Thymus (tissue), 11 donors: Measurements from ENCODE around the gene TMEM175. TPM values are rescaled to one million over a fixed set of nuclear protein-coding genes. Genes with fewer than 3 reads are reported as not detected.

ENCODE experiments used
- DNase-seq, 9 donors: peaks; one replicate each; pipeline ENCODE4 v3.0.0-alpha.2; 2013; ENCODE audit warnings: low spot score in 9 of 9, low read depth in 6 of 9, missing footprints in 1 of 9
- H3K27ac ChIP-seq, 2 donors: one replicate each; pipeline ENCODE4 v1.5.1; 2013; ENCODE audit warnings: control low read depth in 1 of 2, low read depth in 1 of 2, low read length in 1 of 2, mild to moderate bottlenecking in 1 of 2, moderate library complexity in 1 of 2
- H3K27me3 ChIP-seq, 2 donors: one replicate each; pipeline ENCODE4 v1.5.1; 2013; ENCODE audit warnings: low read length in 1 of 2; ENCODE audit not compliant: control insufficient read depth in 2 of 2, insufficient read depth in 1 of 2
- H3K36me3 ChIP-seq, 2 donors: one replicate each; pipeline ENCODE4 v1.5.1; 2013; ENCODE audit warnings: low read length in 1 of 2, mild to moderate bottlenecking in 1 of 2, moderate library complexity in 1 of 2; ENCODE audit not compliant: control insufficient read depth in 2 of 2, insufficient read depth in 2 of 2
- H3K4me1 ChIP-seq, 2 donors: one replicate each; pipeline ENCODE4 v1.5.1; 2013; ENCODE audit warnings: low read length in 2 of 2; ENCODE audit not compliant: control insufficient read depth in 2 of 2, insufficient read depth in 2 of 2
- H3K4me3 ChIP-seq, 2 donors: one replicate each; pipeline ENCODE4 v1.5.1; 2013; ENCODE audit warnings: low read length in 2 of 2, control low read depth in 1 of 2, mild to moderate bottlenecking in 1 of 2
- H3K9me3 ChIP-seq, 2 donors: one replicate each; pipeline ENCODE4 v1.5.1; 2013; ENCODE audit warnings: low read length in 1 of 2, mild to moderate bottlenecking in 1 of 2; ENCODE audit not compliant: control insufficient read depth in 2 of 2, insufficient read depth in 1 of 2
- WGBS: extraction: QIAGEN DNeasy Blood & Tissue Kit; methylation state at CpG from one replicate; pipeline ENCODE4 v1.1.7; 2013; 5-methylcytosine and 5-hydroxymethylcytosine counted together
- polyA plus RNA-seq: library from polyadenylated mRNA; stranded (reverse); fragments of 200-250 nt; gene quantifications from one replicate; pipeline ENCODE4 v1.2.3, GENCODE V29; 2013
- total RNA-seq: library from RNA; stranded (reverse); fragments of 120-200 nt; gene quantifications from one replicate; pipeline ENCODE4 v1.2.4, GENCODE V29; 2013
- donor health status: healthy.

Gene TMEM175
- total and polyA plus RNA-seq, 2 donors, result 10.9 to 87.1 TPM

DNA sequence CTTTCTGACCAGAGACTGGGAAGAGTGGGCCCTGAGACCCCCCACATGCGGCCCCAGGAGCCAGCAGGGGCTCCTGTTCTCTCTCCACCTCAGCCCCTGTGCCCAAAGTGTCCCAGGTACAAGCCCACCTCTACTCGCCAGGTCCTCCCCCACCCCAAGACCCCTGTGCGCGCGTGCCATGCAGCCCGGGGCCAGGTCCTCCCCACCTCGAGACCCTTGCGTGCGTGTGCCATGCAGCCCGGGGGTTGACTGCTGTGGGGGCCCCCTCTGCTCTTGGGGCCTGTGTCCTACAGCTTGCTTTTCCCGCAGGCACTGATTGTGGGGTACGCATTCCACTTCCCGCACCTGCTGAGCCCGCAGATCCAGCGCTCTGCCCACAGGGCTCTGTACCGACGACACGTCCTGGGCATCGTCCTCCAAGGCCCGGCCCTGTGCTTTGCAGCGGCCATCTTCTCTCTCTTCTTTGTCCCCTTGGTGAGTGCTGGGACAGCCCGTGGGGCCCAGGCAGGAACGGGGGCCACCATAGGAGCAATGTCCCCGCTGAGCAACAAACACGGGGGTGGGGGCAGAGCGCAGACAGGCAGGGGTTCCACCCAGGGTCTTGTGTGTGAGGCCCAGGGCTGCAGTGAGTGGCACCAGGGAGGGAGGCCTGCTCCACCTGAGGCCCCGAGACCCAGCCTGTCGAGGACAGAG, 20.8 kb downstream of the TMEM175 start:
- Histone ChIP-seq H3K27me3 (no peaks in the 10 kb centered on the region), H3K27ac (no peak overlapping the region), H3K36me3 (peaks cover 12 to 31% of the 10 kb centered on the region in 2 donors), H3K4me3 (no peak overlapping the region), H3K9me3 (no peaks in the 10 kb centered on the region), H3K4me1 (no peaks in the 10 kb centered on the region)
- DNase-seq, result no peak
- WGBS, result 95% methylated on average over 28 of the region's 28 CpGs

DNA sequence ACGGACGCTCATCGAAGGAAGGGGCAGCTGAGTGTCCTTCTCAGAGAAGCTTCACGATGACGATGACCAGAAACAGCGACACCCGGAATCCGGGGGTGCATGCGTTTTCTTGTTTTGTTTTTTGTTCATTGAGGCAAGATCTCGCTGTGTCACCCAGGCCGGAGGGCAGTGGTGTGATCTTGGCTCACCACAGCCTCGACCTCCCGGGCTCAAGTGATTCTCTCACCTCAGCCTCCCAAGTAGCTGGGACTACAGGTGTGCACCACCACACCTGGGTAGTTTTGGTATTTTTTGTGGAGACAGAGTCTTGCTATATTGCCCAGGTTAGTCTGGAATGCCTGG, 21.3 kb downstream of the TMEM175 start:
- no peaks in the 10 kb centered on the region for H3K4me1 ChIP-seq
- no peak overlapping the region for H3K4me3 ChIP-seq
- WGBS, result over 99% methylated on average over 13 of the region's 13 CpGs
- no peak overlapping the region for H3K27ac ChIP-seq
- no peaks in the 10 kb centered on the region for H3K9me3 ChIP-seq
- DNase-seq, result no peak
- no peaks in the 10 kb centered on the region for H3K27me3 ChIP-seq
- H3K36me3 ChIP-seq, result peaks cover 12 to 34% of the 10 kb centered on the region in 2 donors

DNA sequence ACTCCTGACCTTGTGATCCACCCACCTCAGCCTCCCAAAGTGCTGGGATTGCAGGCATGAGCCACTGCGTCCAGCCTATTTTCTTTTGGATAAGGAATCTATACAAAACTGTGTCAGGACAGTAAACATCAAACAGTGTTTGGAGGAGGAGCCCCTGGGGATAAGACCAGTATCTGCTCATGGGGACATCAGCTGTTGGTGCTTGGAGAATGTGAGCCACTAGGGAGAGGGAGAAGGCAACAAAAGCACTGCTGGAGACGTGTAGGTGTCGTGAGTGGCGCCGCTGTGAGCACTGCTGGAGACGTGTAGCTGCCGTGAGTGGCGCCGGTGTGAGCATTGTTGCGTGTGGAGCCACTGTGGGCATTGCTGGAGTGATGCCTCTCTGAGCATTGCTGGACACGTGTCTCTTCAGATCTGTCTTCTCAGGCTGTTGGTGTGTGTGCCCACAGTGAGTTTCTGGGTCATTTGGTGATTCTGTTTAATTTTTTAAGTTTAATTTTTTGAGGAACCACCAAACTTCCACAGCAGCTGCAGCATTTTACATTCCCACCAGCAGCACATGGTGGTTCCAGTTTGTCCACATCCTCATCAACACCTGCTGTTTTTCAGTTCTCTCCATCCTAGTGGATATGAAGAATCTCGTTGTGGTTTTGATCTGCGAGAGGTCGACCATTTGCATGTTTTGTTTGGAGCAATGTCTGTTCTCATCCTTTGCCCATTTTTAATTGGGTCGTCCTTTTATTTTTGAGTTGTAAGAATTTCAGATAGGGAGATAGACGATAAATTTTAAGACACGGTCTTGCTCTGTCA, 22.2 kb downstream of the TMEM175 start:
- no peak overlapping the region for H3K27ac ChIP-seq
- H3K4me1 ChIP-seq, result no peaks in the 10 kb centered on the region
- no peak for DNase-seq
- peaks cover 12 to 43% of the 10 kb centered on the region in 2 donors for H3K36me3 ChIP-seq
- no peaks in the 10 kb centered on the region for H3K27me3 ChIP-seq
- WGBS, result 95% methylated on average over 17 of the region's 17 CpGs
- H3K4me3 ChIP-seq, result no peak overlapping the region
- no peaks in the 10 kb centered on the region for H3K9me3 ChIP-seq

DNA sequence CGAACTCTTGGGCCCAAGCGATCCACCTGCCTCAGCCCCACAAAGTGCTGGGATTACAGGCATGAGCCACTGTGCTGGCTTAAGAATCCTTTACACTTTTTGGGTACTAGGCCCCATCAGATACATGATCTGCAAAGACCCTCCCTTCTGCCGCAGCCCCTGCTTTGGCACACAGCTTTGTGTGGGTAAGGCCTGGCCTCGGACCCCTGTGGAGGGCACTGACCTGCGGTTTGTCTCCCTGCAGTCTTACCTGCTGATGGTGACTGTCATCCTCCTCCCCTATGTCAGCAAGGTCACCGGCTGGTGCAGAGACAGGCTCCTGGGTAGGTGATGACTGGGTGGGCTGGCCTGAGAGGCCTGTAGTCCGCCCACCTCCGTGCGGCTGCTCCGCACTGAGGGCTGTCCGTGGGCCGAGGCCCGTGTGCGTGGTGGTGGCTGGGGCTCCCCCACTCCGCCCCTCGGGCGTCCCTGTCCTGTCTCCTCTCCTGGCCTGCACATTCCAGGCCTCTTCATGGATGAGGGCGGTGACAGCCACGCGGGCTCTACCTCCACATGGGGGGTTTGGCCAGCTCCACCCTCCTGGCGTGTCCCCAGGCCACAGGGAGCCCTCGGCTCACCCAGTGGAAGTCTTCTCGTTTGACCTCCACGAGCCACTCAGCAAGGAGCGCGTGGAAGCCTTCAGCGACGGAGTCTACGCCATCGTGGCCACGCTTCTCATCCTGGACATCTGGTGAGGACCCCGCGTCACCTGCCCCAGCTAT, 23.1 kb downstream of the TMEM175 start:
- no peaks in the 10 kb centered on the region for H3K27me3 ChIP-seq
- H3K4me1 ChIP-seq, result no peaks in the 10 kb centered on the region
- H3K27ac ChIP-seq, result no peak overlapping the region
- peaks cover 12 to 50% of the 10 kb centered on the region in 2 donors for H3K36me3 ChIP-seq
- 97% methylated on average over 33 of the region's 33 CpGs for WGBS
- no peak for DNase-seq
- H3K9me3 ChIP-seq, result no peaks in the 10 kb centered on the region
- H3K4me3 ChIP-seq, result no peak overlapping the region

DNA sequence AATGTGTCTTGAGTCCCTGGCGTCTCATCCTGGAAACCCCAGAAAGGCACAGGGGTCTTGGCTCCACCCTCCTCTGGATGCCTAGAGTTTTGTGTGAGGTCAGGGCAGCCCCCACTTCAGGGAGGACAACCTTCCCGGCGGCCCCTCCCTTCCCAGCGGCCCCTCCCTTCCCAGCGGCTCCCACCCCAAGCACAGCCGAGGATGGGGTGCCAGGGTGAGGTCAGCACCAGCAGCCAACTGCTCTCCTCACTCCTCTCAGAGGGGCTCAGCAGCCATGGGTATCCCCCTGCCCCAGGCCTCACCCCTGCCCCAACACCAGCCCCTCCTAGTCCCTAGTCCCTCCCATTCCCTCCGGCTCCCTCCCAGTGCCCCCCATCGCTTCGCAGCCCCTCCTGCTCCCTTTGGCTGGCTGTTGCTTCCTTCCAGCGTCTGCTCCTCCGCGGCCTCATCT, 23.7 kb downstream of the TMEM175 start:
- Histone ChIP-seq H3K36me3 (peaks cover 12 to 55% of the 10 kb centered on the region in 2 donors), H3K27ac (no peak overlapping the region), H3K4me3 (no peak overlapping the region), H3K27me3 (no peaks in the 10 kb centered on the region), H3K4me1 (no peaks in the 10 kb centered on the region), H3K9me3 (no peaks in the 10 kb centered on the region)
- no peak for DNase-seq
- WGBS, result 84% methylated on average over 12 of the region's 12 CpGs

DNA sequence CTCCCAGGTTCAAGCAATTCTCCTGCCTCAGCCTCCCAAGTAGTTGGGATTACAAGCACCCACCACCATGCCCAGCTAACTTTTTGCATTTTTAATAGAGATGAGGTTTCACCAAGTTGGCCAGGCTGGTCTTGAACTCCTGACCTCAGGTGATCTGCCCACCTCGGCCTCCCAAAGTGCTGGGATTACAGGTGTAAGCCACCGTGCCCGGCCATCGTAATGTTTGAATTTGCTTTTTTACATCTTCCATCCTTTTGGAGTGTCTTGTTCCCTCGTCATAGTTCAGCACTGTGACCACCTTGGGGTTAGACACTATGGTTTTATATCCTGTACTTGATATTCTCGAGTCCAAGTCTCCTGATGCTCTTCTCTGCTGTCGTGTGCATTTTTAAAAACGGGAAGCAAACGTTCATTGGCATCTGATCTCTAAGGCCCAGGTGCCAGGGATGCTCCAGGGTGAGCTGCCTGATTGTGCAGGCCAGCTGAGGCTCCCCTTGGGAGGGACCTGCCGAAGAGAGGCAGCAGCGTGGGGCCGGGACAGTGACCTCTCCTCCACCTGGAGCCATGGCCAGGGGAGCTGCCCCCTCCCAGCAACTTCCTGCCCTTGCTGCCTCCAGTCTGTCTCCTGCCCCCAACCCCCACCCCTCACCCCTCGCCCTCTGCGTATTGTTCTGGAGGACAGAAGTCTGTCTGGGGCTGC, 24.4 kb downstream of the TMEM175 start:
- Histone ChIP-seq H3K27ac (no peak overlapping the region), H3K36me3 (peaks cover 9 to 55% of the 10 kb centered on the region in 2 donors), H3K4me1 (no peaks in the 10 kb centered on the region), H3K27me3 (no peaks in the 10 kb centered on the region), H3K4me3 (no peak overlapping the region), H3K9me3 (no peaks in the 10 kb centered on the region)
- WGBS, result 94% methylated on average over 14 of the region's 14 CpGs
- DNase-seq, result no peak

DNA sequence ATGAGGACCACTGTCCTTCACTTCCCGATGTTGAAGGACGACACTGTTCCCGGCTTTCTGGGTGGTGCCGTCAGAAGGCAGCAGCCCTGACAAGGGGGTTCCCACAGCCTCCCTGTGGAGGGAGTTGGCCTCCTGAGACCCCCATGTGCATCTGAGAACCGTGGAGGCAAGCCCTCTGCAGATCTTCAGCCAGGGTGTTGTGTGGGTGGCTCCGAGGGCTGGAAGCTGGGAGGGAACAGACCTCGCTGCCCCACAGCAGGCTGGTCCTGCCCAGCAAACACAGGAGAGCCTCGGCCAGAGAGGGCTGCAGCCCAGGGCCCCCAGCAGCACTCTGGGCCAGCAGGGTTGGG, 24.9 kb downstream of the TMEM175 start:
- Histone ChIP-seq H3K27me3 (no peaks in the 10 kb centered on the region), H3K27ac (no peak overlapping the region), H3K4me1 (no peaks in the 10 kb centered on the region), H3K36me3 (peaks cover 13 to 59% of the 10 kb centered on the region in 2 donors), H3K9me3 (no peaks in the 10 kb centered on the region), H3K4me3 (no peak overlapping the region)
- WGBS, result 90% methylated on average over 8 of the region's 8 CpGs
- no peak for DNase-seq

DNA sequence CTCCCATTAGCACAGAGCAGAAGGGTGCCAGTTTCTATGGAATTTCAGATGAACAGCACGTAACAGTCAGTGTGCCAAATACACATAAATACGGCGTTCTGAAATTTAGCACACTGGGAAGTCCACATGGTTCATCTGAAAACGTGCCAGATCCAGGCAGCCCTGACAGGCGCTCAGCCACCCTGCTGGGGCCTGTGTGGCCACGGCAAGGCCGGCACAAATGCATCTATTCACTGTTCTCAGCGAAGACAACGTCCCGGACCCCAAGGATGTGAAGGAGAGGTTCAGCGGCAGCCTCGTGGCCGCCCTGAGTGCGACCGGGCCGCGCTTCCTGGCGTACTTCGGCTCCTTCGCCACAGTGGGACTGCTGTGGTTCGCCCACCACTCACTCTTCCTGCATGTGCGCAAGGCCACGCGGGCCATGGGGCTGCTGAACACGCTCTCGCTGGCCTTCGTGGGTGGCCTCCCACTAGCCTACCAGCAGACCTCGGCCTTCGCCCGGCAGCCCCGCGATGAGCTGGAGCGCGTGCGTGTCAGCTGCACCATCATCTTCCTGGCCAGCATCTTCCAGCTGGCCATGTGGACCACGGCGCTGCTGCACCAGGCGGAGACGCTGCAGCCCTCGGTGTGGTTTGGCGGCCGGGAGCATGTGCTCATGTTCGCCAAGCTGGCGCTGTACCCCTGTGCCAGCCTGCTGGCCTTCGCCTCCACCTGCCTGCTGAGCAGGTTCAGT, 25.5 kb downstream of the TMEM175 start:
- Histone ChIP-seq H3K27me3 (no peaks in the 10 kb centered on the region), H3K36me3 (peaks cover 17 to 63% of the 10 kb centered on the region in 2 donors), H3K4me1 (no peaks in the 10 kb centered on the region), H3K27ac (no peak overlapping the region), H3K9me3 (no peaks in the 10 kb centered on the region), H3K4me3 (no peak overlapping the region)
- no peak for DNase-seq
- 97% methylated on average over 45 of the region's 45 CpGs for WGBS
